Measurements from ENCODE around the gene SP6. TPM values are rescaled to one million over a fixed set of nuclear protein-coding genes. Genes with fewer than 3 reads are reported as not detected.
A peak's percentile ranks its signal among the peaks of the same experiment; 100 is the strongest.

Gene SP6
- total RNA-seq, 1 experiment from 2014 or later, result 3.1 TPM

DNA sequence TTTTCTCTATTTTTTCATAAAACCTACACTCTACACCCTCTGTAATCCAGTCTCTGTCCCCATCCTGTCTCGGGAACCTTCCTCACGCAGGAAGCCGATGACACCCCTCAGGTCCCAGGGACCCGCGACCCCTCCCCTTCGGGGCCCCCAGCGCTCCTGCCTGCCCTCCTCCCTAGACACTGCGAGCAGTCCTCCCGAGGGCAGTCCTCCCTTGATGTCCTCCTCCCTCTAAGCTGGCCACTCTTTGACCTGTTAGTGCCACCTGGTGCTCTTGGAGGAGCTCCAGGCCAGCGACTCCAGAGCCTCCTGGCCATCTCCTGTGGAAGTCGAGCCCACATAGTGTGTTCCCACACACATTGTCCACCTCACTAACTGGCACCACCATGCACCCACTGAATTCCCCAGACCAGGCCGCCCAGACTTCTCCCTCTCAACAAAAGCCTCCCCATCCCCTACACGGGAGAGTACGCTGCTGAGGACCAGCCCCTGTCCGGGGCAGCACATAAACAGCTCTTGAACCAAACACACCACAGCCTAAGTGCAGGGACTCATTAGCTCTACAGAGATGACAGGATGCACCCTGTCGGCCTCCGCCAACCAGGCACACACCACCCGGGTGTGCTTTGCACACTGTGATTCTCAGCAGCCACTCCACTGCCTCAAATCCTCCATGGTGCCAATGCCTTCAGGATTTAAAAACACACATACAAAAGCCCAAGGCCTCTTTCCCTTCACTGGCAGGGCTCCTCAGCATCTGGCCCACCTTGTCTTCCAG lies 38.6 kb downstream of the SP6 start:
- ChIA-PET POLR2A (ENCODE audit: unreplicated experiment) (no interaction called here), CTCF (no interaction called here)
- no peak for ATAC-seq
- no peak overlapping the region for H3K9ac ChIP-seq (ENCODE audit: low read length)
- no peaks in the 10 kb centered on the region for H3K79me2 ChIP-seq (ENCODE audit: low read length)
- no peak for DNase-seq
- no peak overlapping the region for H2AFZ ChIP-seq (ENCODE audit: low read length)
- intact Hi-C loops (cut with micrococcal nuclease), result no loop called here
- no peaks in the 10 kb centered on the region for H3F3A ChIP-seq (ENCODE audit: low read length, unreplicated experiment)
- no peak overlapping the region for H3K4me3 ChIP-seq (ENCODE audit: low read length)
- H3K4me1 ChIP-seq (ENCODE audit: insufficient read depth, low read length), result peaks cover 23% of the 10 kb centered on the region
- no TSS peak for BruUV-seq (replicated peaks)
- H3K27ac ChIP-seq (ENCODE audit: low read length), result no peak overlapping the region
- no peaks in the 10 kb centered on the region for H3K27me3 ChIP-seq (ENCODE audit: low read length)
- no peaks in the 10 kb centered on the region for H3K9me2 ChIP-seq (replicated peaks; ENCODE audit: low read length)
- no peak for TF ChIP-seq EZH2phosphoT487 (IDR thresholded peaks at IDR 0.05; ENCODE audit: borderline replicate concordance, low read length)
- no peak for TF ChIP-seq CTCF (conservative IDR thresholded peaks at IDR 0.05; ENCODE audit: low read depth, low read length)
- no peak for TF ChIP-seq EZH2 (IDR thresholded peaks at IDR 0.05; ENCODE audit: low read length, unreplicated experiment)
- H4K20me1 ChIP-seq (ENCODE audit: low read length), result peaks cover 20% of the 10 kb centered on the region
- H3K36me3 ChIP-seq (ENCODE audit: low read depth, low read length), result peaks cover 41% of the 10 kb centered on the region
- no peaks in the 10 kb centered on the region for H3K9me3 ChIP-seq (ENCODE audit: low read length)
- no peak overlapping the region for H3K4me2 ChIP-seq (ENCODE audit: low read length)

- ChIA-PET POLR2A (ENCODE audit: unreplicated experiment) (no interaction called here), CTCF (no interaction called here)
- BruUV-seq (replicated peaks), result no TSS peak
- Histone ChIP-seq H4K20me1 (ENCODE audit: low read length) (peaks cover 20% of the 10 kb centered on the region), H3K36me3 (ENCODE audit: low read depth, low read length) (peaks cover 43% of the 10 kb centered on the region), H3K9me2 (replicated peaks; ENCODE audit: low read length) (no peaks in the 10 kb centered on the region), H3K27ac (ENCODE audit: low read length) (no peak overlapping the region), H3K9me3 (ENCODE audit: low read length) (no peaks in the 10 kb centered on the region), H3K4me2 (ENCODE audit: low read length) (no peak overlapping the region), H3K4me3 (ENCODE audit: low read length) (no peak overlapping the region), H3K4me1 (ENCODE audit: insufficient read depth, low read length) (peaks cover 23% of the 10 kb centered on the region), H3K79me2 (ENCODE audit: low read length) (no peaks in the 10 kb centered on the region), H3F3A (ENCODE audit: low read length, unreplicated experiment) (no peaks in the 10 kb centered on the region), H3K27me3 (ENCODE audit: low read length) (no peaks in the 10 kb centered on the region), H3K9ac (ENCODE audit: low read length) (no peak overlapping the region), H2AFZ (ENCODE audit: low read length) (no peak overlapping the region)
- intact Hi-C loops (cut with micrococcal nuclease), result no loop called here
- ATAC-seq (no peak), DNase-seq (no peak)
- TF ChIP-seq EZH2 (IDR thresholded peaks at IDR 0.05; ENCODE audit: low read length, unreplicated experiment), result no peak
These were observed 39.3 kb downstream of the SP6 start for GRCh38 chr17:47811709-47812108.

GRCh38 chr17:47810901-47811635 lies 39.9 kb downstream of the SP6 start:
- no peak overlapping the region for H3K4me3 ChIP-seq (ENCODE audit: low read length)
- intact Hi-C loops (cut with micrococcal nuclease), result loop anchor here (1.0 kb wide), 1 partner anchor 10 kb away; the partner anchor contains the start of gene OSBPL7
- ATAC-seq, result no peak
- no peak overlapping the region for H3K9ac ChIP-seq (ENCODE audit: low read length)
- H3K27ac ChIP-seq (ENCODE audit: low read length), result peak overlapping the region; percentile 46
- peak overlapping the region; percentile 10; the same call in 1 of the 2 replicates for H3K4me2 ChIP-seq (ENCODE audit: low read length)
- no peaks in the 10 kb centered on the region for H3K27me3 ChIP-seq (ENCODE audit: low read length)
- ChIA-PET POLR2A (ENCODE audit: unreplicated experiment) (no interaction called here), CTCF (interaction anchor here (0.6 kb wide), 1 partner anchor 32 kb away, joined by 3 read pairs; no protein-coding TSS in a partner anchor)
- no peak for DNase-seq
- TF ChIP-seq EZH2phosphoT487 (IDR thresholded peaks at IDR 0.05; ENCODE audit: borderline replicate concordance, low read length) (no peak), EZH2 (IDR thresholded peaks at IDR 0.05; ENCODE audit: low read length, unreplicated experiment) (no peak), CTCF (conservative IDR thresholded peaks at IDR 0.05; ENCODE audit: low read depth, low read length) (no peak)
- peaks cover 23% of the 10 kb centered on the region for H3K4me1 ChIP-seq (ENCODE audit: insufficient read depth, low read length)
- H3K79me2 ChIP-seq (ENCODE audit: low read length), result no peaks in the 10 kb centered on the region
- BruUV-seq (replicated peaks), result no TSS peak
- peaks cover 37% of the 10 kb centered on the region for H3K36me3 ChIP-seq (ENCODE audit: low read depth, low read length)
- no peaks in the 10 kb centered on the region for H3K9me3 ChIP-seq (ENCODE audit: low read length)
- H2AFZ ChIP-seq (ENCODE audit: low read length), result no peak overlapping the region
- peaks cover 20% of the 10 kb centered on the region for H4K20me1 ChIP-seq (ENCODE audit: low read length)
- H3K9me2 ChIP-seq (replicated peaks; ENCODE audit: low read length), result no peaks in the 10 kb centered on the region
- H3F3A ChIP-seq (ENCODE audit: low read length, unreplicated experiment), result no peaks in the 10 kb centered on the region

Data from PC-3 (cell line).